CD4-positive, alpha-beta T cell treated with Interleukin-15 for 4 hours (primary cell): ENCODE results near the gene THOC1.

ENCODE experiments used
- DNase-seq: peaks from one replicate; pipeline ENCODE4 v3.0.0-alpha.2; 2020; ENCODE audit warnings: low spot score

THOC1 gene

DNA sequence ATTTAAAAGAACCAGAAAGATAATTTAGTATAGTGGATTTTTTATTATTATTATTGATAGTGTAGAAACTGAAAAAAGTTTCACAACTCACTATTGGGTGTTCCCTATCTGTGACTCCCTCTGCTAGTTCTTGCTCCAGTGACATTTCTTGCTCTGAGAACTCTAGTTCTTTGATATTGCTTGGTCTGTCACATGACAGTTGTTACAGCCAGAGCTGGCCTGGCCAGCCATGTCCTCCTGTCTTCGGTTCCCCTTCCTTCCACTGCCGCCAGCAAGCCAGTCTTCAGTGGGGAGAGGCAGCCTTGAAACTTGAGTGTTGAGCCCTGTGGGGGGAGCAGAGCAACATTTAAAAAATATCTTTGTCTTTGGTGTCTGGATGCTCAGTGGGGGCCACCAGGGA is 7.6 kb upstream of the THOC1 start:
- no peak for DNase-seq

- no peak for DNase-seq
Measured at GRCh38 chr18:274313-274712, 6.5 kb upstream of the THOC1 start.

DNA sequence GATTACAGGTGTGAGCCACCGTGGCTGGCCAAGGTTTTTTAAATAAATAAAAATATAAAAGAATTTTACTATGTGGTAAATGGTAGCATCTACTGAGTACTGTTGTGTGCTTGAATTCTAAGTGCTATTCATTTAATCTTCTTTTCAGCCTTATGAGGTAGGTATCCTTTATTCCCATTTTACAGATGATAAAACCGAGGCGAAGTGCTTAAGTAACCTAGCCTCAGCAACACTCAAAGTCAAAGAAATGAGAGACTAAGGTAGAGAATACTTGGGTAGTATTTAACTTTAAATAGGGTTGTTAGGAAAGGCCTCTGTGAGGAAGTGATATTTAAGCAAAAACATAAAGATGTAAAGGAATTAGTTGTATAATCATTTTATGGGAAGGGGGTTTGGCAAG is 5.7 kb upstream of the THOC1 start:
- no peak for DNase-seq

GRCh38 chr18:272650-273049 is 4.8 kb upstream of the THOC1 start:
- DNase-seq: no peak

DNA sequence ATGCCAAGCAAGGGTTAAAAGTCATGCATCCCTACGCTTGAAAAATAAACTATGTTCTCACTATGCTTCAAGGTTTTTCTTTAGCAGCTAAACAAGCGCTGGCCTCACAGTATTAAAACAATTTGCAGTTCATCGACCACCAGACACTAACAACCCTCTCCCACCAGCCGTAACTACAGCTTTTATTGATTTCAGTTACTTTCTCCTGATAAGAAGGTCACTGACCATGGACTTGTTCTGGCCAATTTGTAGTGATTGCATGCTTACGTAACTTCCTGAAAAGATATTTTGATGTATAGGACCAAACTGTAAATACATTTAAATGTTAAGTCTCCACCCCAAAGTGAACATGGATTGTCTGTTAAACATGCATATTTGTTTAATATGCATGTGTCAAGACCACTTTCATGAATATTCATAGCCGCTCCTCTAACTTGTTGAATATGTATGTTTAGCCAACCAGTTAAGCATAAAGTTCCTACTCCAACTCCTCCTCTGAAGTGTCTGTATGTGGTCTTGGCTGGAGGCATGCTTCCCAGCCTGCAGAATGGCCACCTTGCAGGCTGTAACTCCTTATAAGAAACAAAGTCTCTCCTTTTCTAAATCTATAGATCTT is 1.7 kb upstream of the THOC1 start:
- DNase-seq: no peak

- no peak for DNase-seq
Measured at GRCh38 chr18:267380-267687, 513 bp downstream of the THOC1 start.

GRCh38 chr18:261398-262073 is 6.3 kb downstream of the THOC1 start:
- DNase-seq: no peak

DNA sequence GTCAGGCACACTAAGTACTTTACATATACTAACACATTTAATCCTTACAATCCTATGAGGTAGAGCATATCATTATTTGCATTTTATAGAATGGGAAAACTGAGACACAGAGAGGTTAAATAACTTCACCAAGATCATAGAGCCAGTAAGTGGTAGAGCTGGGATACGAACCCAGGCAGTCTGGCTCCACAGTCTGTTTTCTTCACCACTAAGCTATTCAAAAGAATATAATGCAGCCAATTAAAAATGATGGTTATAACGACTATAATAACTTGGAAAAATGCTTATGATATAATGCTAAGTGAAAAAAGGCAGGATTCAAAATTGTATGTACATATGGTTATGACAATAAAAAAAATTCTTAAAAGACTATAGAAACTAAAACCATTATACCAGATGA is 7.3 kb downstream of the THOC1 start:
- no peak for DNase-seq

DNA sequence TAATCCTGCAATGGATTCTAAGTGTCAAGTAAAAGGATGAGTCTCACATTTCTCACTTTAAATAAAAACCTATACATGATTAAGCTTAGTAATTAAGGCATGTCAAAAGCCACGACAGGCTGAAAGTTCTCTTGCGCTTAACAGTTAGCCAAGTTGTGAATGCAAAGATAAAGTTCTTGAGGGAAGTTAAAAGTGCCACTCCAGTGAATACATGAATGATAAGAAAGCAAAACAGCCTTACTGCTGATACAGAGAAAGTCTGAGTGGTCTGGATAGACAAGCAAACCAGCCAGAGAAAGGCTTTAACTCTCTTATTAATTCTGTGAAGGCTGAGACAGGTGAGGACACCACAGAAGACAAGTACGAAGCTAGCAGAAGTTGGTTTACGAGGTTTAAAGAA is 12.7 kb downstream of the THOC1 start:
- DNase-seq: no peak

GRCh38 chr18:253121-253520 is 14.7 kb downstream of the THOC1 start:
- DNase-seq: no peak

DNA sequence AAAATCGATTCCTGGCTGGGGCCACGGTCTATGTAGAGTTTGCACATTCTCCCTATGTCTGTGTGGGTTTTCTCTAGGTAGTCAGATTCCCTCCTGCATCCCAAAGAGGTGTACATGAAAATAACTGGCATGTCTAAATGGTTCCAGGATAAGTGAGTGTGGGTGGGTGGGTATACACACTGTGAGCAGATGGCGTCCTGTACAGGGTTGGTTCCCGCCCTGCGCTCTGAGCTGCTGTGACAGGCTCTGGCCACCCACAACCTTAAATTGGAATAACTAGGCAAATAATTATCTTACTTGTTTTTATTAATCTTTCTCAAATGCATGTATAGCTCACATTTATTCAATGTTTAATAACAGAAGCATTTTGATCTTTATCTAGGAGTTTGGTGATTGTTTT is 16.3 kb downstream of the THOC1 start:
- DNase-seq: no peak

DNA sequence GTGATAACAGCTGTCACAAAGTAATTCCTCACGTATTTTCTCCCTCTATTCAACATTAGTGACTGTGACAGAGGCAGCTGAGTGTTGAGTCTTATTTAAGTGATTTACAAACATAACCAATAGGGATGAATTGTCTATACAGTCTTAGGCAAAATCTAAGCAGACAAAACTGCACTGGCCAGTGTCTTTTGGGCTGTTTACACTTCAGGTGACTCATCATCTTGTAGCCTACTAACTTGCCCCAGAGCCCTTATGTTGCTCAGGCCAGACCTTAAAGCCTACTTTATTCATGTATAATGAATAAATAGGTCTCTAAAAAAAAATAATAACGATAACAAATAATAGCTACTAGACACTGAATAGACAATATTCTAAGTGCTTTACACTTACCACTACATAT is 17.2 kb downstream of the THOC1 start:
- DNase-seq: no peak

- no peak for DNase-seq
Measured at GRCh38 chr18:248053-248452, 19.8 kb downstream of the THOC1 start.

DNA sequence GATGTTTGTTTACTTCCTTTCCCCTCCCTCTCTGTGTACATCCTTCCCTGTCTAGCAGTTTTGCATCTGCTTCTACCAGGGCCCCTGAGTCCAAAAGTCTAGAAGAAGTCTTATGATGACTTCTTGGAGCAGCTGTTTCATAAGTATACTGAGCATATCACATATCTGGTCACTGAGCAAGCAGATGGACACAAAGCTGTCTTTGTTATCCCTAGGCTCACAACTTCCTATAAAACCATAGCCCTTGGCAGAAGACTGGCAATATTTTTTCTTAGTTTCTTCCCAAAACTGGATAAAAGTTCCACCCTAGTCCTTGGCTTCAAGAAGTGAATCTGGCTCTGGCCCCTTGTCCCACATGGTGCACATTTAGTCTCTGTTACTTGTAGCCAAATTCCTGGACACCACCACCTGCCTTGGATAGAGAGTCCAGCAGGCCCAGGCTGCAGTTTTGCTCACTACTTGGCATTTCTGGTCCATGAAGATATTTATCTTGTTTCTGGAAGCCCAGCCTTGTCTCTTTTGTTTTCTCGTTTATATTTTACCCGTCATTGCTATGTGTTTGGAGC is 22.5 kb downstream of the THOC1 start:
- DNase-seq: no peak

GRCh38 chr18:240175-240574 is 27.7 kb downstream of the THOC1 start:
- no peak for DNase-seq

DNA sequence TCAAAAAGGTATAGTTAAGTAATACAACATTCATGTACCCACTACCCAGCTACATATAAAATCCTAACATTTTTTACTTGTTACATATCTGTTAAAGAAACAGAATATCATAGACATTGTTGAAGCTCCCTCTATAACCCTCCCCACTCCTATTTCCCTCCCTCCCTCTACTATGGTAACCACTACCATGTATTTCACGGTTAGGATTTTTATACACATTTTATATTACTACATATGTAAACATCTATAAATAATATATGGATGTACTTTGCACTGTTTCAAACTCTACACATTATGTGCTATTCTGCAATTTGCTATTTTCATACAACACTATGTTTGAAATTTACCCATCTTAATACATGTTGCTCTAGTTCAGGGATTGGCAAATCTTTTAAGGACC is 36.3 kb downstream of the THOC1 start:
- DNase-seq: no peak

DNA sequence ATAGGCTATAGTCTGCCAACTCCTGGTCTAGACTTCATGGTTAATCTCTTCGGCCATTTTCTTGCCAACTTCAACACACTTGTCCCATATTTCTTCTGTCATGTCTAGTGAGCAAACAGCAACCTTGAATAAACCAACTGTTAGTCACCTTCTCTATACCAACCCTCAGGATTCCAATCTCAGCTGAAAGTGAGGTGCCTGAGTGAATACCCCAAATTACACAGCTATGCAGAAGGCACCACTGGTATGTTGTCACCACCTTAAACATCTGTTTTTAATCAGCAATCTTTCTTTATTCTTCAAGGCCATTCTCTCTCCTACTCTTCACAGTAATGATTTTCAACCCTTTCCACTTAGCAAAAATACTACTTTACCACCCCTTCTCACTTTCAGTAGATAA is 39.3 kb downstream of the THOC1 start:
- no peak for DNase-seq

DNA sequence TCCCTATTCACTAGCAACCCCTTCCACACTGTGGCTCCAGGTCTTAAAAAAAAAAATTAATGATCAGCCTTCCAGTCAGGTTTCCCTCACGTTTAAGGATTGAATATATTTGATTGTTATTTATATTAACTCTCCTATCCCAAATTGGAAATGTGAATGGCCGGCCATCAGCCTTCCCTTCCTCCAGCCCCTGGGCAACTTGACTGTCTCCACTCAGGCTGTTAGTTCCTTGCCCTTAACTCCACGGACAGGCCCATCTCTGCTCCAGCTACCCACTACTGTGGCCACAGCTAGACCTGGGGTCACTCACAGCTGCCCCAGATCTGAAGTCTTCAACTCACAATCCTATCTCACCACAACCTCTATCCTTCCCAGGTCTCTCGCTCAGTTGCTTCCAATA is 39.9 kb downstream of the THOC1 start:
- DNase-seq: no peak

DNA sequence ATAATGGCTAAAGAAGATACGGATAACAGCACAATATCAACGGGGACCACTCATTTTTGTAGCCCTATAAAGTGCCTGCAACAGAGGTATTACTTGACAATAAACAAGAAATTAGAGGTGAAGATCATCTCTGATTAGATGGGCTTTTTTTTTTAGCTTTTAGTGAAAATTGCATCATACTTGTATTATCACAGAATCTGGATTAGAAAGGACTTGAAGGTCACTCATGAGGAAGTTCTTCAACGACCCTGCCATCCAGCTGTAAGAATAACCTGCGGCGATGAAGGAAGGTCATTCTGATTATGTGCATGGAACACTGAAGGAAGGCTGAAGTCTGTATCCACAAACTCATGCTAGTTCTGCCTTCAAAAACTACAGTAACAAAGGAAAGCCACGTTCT is 40.5 kb downstream of the THOC1 start:
- DNase-seq: no peak

- DNase-seq: no peak
Measured at GRCh38 chr18:225745-226144, 42.1 kb downstream of the THOC1 start.

DNA sequence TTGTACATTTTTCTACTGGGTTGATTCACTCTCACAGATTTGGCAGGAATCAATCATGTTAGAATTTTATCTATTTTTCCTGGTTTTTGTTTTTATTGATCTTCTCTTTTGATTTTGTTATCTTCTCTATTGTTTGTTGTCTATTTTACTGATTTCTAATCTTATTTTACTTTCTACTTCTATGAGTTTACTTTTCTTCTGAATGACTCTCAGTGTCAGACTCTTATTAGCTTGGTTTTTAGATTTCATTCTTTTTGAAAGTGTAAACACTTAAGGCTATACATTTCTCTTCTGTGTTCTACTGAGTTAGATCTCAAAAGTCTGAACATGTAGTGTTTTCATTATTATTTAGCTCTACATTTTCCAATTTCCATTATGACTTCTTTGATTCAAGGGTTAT is 47.1 kb downstream of the THOC1 start:
- no peak for DNase-seq

GRCh38 chr18:217532-218336 is 50.1 kb downstream of the THOC1 start:
- no peak for DNase-seq

GRCh38 chr18:215448-216010 is 52.3 kb downstream of the THOC1 start:
- DNase-seq: no peak
